Mesodermal cell (in vitro differentiated cells): Measurements from ENCODE around the gene ZMYND15.

Experiments used
- H3K27ac ChIP-seq: 2 replicates; pipeline ENCODE4 v1.7.0; 2013; ENCODE audit warnings: mild to moderate bottlenecking, low read depth, low read length, moderate library complexity; ENCODE audit not compliant: severe bottlenecking
- H3K36me3 ChIP-seq: 2 replicates; pipeline ENCODE4 v1.7.1; 2013; ENCODE audit warnings: mild to moderate bottlenecking, low read length, moderate library complexity; ENCODE audit not compliant: control insufficient read depth, insufficient read depth
- H3K4me1 ChIP-seq: one replicate; pipeline ENCODE4 v1.7.1; 2013; ENCODE audit warnings: mild to moderate bottlenecking, low read length; ENCODE audit not compliant: insufficient read depth, control insufficient read depth, poor library complexity, severe bottlenecking
- H3K4me3 ChIP-seq: 2 replicates; pipeline ENCODE4 v1.7.0; 2013; ENCODE audit warnings: low read length, control low read depth, mild to moderate bottlenecking; ENCODE audit not compliant: insufficient read depth, poor library complexity, severe bottlenecking; ENCODE audit errors: extremely low read depth
- H3K9me3 ChIP-seq: 2 replicates; pipeline ENCODE4 v1.7.1; 2013; ENCODE audit warnings: mild to moderate bottlenecking, low read length, moderate library complexity; ENCODE audit not compliant: control insufficient read depth
- WGBS, 2 experiments: methylation state at CpG; one replicate each; pipeline ENCODE4 v1.1.5; 2013; ENCODE audit warnings: missing lambda C conversion rate in 2 of 2; ENCODE audit not compliant: insufficient coverage in 2 of 2; 5-methylcytosine and 5-hydroxymethylcytosine counted together

Gene ZMYND15

DNA sequence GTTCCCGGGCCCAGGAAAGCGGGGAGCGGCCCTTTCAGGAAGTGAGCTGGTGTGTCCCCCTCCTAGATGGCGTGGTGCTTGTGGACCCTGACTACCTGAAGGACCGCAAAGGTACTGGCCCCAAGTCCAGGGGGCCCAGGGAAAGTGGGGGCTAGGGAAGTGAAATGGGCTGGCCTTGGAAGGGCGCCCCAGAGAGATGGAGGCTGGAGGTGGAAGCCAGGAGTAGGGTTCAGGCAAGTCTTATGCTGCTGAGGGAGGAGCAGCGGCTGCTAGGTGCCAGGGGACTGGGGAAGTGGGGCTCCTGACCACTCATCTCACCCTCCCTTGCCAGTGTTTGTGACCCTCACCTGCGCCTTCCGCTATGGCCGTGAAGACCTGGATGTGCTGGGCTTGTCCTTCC is 23.6 kb upstream of the ZMYND15 start:
- Histone ChIP-seq H3K9me3 (no peaks in the 10 kb centered on the region), H3K4me1 (peaks cover under 1% of the 10 kb centered on the region), H3K4me3 (no peak overlapping the region), H3K36me3 (peaks cover 8% of the 10 kb centered on the region), H3K27ac (no peak overlapping the region)
- 95 to 98% methylated on average over 6 to 10 of the region's 10 CpGs for WGBS, 2 experiments

DNA sequence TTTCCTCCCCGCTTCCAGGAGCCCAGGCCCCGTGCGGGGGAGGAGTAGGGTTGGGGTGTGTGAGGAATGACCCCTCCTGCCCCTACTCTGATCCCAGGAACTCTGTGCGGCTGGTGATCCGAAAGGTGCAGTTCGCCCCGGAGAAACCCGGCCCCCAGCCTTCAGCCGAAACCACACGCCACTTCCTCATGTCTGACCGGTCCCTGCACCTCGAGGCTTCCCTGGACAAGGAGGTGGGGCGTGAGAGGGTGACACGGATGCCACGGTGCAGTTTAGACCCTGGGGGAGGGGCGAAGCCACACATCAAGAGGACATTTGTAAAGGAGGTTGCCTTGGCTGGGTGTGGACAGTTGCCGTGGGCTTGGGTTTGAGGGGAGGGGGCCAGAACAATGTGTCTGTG is 21.8 kb upstream of the ZMYND15 start:
- H3K36me3 ChIP-seq, result peaks cover 8% of the 10 kb centered on the region
- WGBS, 2 experiments, result 94 to 98% methylated on average over 10 to 14 of the region's 17 CpGs
- no peaks in the 10 kb centered on the region for H3K4me1 ChIP-seq

DNA sequence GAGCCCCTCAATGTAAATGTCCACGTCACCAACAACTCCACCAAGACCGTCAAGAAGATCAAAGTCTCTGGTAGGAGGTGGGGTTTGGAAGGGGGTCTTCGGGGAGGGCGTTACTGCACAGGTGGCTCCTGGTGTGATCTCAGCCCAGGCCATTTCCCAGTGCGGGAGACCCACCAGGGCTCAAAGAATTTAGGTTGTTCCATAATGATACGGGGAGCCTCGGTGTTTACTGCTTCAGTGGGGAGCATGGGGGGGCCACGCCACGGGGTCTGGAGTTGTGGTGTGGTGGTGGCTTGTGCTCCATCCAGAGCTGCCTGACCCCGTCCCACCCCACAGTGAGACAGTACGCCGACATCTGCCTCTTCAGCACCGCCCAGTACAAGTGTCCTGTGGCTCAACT is 21.4 kb upstream of the ZMYND15 start:
- WGBS, 2 experiments, result 92 to 100% methylated on average over 6 of the region's 13 CpGs
- Histone ChIP-seq H3K36me3 (peaks cover 8% of the 10 kb centered on the region), H3K27ac (no peak overlapping the region), H3K4me1 (no peaks in the 10 kb centered on the region), H3K4me3 (no peak overlapping the region), H3K9me3 (no peaks in the 10 kb centered on the region)

More for the DNA sequence above, 21.8 kb upstream of the ZMYND15 start:
- Histone ChIP-seq H3K9me3 (no peaks in the 10 kb centered on the region), H3K4me3 (no peak overlapping the region), H3K27ac (no peak overlapping the region)

DNA sequence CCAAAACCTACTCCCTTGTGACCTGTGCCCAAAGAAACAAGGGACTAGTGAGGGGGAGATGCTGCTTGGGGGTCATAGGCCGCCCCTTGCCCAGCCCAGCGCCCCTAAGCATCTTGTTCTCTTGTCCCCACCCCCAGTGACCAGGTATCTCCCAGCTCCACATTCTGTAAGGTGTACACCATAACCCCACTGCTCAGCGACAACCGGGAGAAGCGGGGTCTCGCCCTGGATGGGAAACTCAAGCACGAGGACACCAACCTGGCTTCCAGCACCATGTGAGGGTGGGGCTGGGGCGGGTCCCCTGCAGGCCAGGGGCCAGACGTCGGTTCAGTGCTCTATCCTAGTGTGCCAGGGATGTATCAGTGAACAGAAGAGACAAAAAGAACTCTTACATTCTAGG is 20.5 kb upstream of the ZMYND15 start:
- H3K36me3 ChIP-seq, result peaks cover 8% of the 10 kb centered on the region
- H3K4me1 ChIP-seq, result no peaks in the 10 kb centered on the region
- WGBS, 2 experiments, result 75 to 77% methylated on average over 4 to 8 of the region's 10 CpGs
- H3K27ac ChIP-seq, result no peak overlapping the region
- H3K9me3 ChIP-seq, result no peaks in the 10 kb centered on the region
- no peak overlapping the region for H3K4me3 ChIP-seq

DNA sequence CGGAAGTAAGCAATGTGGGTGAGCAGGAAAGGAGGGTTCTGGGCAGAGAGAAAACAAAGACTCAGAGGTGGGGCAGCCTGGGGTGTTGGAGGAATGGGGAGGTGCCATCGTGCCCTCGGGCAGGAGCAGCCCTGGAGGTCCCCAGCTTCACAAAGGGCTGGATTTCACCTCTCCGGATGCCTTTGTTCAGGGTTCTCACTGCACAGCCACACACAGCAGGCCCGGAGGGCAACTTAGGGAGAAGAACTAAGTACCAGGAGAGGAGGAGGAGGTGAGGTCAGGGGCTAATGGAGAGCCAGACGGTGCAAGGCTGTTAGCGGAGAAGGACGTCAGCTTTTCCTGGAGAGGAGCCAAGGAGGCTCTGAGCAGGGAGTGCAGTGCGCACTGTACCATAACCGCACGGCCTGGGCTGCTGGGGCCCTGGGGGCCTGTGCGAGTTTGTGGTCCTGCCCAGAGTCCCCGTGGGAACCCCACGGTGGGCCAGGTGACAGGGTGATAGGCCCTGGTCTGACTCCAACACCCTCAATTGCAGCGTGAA is 19.9 kb upstream of the ZMYND15 start:
- WGBS, 2 experiments, result 90 to 95% methylated on average over 12 to 13 of the region's 15 CpGs
- Histone ChIP-seq H3K36me3 (peaks cover 8% of the 10 kb centered on the region), H3K4me1 (no peaks in the 10 kb centered on the region), H3K27ac (no peak overlapping the region), H3K9me3 (no peaks in the 10 kb centered on the region), H3K4me3 (no peak overlapping the region)

DNA sequence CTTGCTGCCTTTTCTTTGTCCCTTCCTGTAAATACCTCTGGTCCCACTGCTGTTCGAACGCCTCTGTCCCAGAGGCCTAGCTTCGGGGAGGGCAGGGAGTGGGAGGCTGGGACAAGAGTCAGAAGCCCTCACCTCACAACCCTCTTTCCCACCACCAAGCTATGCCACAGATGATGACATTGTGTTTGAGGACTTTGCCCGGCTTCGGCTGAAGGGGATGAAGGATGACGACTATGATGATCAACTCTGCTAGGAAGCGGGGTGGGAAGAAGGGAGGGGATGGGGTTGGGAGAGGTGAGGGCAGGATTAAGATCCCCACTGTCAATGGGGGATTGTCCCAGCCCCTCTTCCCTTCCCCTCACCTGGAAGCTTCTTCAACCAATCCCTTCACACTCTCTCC is 18.8 kb upstream of the ZMYND15 start:
- Histone ChIP-seq H3K4me3 (no peak overlapping the region), H3K27ac (no peak overlapping the region), H3K4me1 (no peaks in the 10 kb centered on the region), H3K36me3 (peaks cover 8% of the 10 kb centered on the region), H3K9me3 (no peaks in the 10 kb centered on the region)
- 80 to 100% methylated on average over 2 of the region's 7 CpGs for WGBS, 2 experiments

DNA sequence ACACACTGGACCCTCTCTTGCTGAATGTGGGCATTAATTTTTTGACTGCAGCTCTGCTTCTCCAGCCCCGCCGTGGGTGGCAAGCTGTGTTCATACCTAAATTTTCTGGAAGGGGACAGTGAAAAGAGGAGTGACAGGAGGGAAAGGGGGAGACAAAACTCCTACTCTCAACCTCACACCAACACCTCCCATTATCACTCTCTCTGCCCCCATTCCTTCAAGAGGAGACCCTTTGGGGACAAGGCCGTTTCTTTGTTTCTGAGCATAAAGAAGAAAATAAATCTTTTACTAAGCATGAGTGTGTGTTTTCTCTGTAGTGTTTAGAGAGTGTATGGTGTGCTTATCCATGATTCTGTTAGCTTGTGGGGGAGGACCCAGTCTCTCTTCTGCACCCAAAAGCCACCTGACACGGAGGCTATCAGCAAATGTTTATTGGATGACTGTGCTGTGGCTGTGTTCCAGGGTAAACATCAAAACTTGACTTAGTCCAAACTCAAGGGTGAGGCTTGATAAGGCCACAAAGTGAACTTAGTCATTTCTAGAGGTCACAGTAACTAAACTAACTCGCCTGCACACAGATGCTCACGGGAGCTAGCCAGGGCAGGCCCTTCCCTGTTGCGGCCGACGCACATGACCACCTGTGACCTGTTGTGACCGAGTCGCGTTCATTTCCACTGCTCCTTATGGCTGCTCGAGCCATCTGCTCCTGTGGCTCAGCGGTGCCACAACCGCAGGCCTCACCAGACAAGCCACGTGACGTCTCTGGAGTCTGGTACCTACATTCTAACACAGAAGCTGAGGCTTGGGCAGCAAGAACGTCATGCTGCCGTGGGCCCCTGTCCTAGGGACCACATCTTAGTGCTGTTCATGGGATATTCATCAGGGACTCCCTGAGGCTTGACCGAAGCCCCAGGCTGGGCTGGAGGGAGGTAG is 18.2 kb upstream of the ZMYND15 start:
- peaks cover 8% of the 10 kb centered on the region for H3K36me3 ChIP-seq
- H3K4me1 ChIP-seq, result no peaks in the 10 kb centered on the region
- H3K27ac ChIP-seq, result no peak overlapping the region
- no peak overlapping the region for H3K4me3 ChIP-seq
- no peaks in the 10 kb centered on the region for H3K9me3 ChIP-seq
- 87 to 89% methylated on average over 14 to 16 of the region's 20 CpGs for WGBS, 2 experiments

DNA sequence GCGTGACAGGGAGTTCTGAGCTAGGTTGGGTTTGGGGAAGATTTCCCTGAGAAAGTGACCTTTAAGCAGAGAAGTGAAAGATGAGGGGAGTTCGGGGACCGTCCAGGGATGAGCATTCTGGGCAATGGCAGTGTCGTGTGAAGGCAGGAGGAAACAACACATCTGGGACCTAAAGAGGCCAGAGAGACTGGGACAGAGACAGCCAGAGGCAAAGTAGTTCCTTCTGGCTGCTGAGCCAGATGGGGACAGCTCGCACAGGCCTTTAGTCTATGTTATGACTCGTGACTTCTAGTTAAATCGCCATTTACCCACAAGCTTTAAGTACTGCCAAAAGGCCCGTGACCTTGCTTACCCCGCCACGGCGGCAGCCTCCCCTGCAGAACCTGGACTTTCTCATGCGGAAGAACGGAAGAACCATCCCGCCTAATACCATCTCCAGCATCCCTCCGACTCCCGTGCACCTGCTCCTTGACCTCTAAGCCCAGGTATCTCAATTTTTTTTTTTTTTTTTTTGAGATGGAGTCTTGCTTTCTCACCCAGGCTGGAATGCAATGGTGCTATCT is 16.9 kb upstream of the ZMYND15 start:
- H3K9me3 ChIP-seq, result no peaks in the 10 kb centered on the region
- no peaks in the 10 kb centered on the region for H3K4me1 ChIP-seq
- 91 to 92% methylated on average over 12 to 15 of the region's 16 CpGs for WGBS, 2 experiments
- H3K4me3 ChIP-seq, result no peak overlapping the region
- H3K27ac ChIP-seq, result no peak overlapping the region
- H3K36me3 ChIP-seq, result peaks cover 3% of the 10 kb centered on the region

DNA sequence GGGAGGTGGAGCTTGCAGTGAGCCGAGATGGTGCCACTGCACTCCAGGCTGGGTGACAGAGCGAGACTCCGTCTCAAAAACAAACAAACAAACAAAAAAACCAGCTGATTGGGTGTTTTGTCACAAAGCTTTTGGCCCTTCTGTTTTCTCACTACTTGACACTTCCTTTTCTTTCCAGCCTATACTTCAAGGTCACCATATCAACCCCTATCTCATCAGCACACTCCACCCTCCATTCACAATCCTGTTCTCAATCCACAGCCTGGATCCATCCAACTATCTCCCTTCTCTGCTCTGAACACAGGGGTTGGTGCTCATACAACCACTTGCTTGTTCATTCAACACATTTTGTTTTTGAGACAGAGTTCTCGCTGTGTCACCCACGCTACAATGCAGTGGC is 15.0 kb upstream of the ZMYND15 start:
- 86 to 90% methylated on average over 5 of the region's 5 CpGs for whole genome bisulfite sequencing, 2 experiments
- Histone ChIP-seq H3K9me3 (no peaks in the 10 kb centered on the region), H3K4me3 (no peak overlapping the region), H3K36me3 (no peaks in the 10 kb centered on the region), H3K4me1 (no peaks in the 10 kb centered on the region), H3K27ac (no peak overlapping the region)

DNA sequence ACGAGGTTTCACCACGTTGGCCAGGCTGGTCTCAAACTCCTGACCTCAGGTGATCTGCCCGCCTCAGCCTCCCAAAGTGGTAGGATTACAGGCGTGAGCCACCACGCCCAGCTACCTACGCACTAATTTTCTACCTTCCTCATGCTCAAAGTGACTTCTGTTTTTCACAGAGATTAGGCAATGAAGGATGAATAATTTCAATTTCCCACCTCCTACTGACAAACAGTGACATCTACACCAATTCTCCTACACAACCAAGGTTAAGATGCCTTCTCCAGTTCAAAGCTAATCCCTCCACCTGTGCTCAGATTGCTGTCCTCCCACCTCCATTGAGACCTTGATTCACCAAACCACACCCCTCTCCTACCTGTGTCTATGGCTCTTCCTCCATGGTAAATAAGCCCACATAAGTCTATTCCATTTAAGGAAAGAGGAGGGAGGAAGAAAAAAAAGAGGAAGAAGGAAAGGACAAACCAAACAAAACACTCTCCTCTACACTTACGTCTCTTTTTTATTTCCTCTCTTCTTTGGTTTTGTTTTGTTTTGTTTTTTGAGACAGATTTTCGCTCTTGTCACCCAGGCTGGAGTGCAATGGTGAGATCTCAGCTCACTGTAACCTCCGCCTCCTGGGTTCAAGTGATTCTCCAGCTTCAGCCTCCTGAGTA is 13.9 kb upstream of the ZMYND15 start:
- no peaks in the 10 kb centered on the region for H3K9me3 ChIP-seq
- WGBS, 2 experiments, result 90% methylated on average over 4 of the region's 9 CpGs; no CpG with 5 or more reads in 1 of the 2 experiments
- H3K27ac ChIP-seq, result no peak overlapping the region
- no peak overlapping the region for H3K4me3 ChIP-seq
- H3K4me1 ChIP-seq, result no peaks in the 10 kb centered on the region
- H3K36me3 ChIP-seq, result no peaks in the 10 kb centered on the region
